HG03025 (cell line): Measurements from ENCODE around the gene APOC3.

Source experiments
- ATAC-seq: cut with Tn5 transposase; IDR thresholded peaks from one replicate; pipeline ENCODE4 v1.9.1; 2021; ENCODE audit warnings: mild to moderate bottlenecking, moderate library complexity; ENCODE audit not compliant: unreplicated experiment, low FRiP score

Gene APOC3

DNA sequence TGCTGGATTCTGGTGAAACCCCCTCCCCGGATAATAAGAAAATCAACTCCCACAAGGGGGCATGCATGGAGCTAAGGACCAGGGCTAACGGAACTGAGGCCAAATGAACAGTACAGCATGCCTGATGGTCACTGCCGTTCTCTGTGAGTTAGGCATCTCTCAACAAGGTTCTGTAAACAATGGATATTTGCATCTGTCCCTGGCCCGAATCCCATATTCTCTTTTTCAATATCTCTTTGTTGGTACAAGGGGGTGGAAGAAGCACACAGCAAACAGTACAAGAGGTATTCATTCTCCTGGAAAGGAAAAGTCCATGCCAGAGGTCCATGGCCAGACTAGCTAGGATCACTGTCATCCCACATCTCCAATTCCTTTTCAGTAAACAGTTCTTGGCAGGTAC lies 39.9 kb downstream of the APOC3 start:
- ATAC-seq, result no peak

DNA sequence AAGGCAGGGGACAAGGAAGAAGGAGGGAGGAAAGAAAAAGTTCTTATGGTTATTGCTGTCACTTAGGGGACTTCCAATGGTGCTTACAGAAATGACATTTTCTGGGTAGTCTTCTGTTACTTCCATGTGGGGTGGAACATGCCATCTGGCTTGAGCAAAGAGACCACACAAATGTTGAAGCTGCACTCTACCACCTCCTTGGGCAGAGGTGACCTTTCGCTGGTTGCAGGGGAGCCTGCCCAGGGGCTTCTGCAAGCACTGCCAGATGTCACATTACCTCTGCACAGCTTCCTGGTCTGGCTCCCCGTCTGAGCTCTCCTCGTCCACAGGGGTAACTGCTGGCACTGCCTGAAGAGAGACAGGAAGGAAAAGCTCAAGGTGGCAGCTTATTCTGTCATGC lies 40.3 kb downstream of the APOC3 start:
- no peak for ATAC-seq

DNA sequence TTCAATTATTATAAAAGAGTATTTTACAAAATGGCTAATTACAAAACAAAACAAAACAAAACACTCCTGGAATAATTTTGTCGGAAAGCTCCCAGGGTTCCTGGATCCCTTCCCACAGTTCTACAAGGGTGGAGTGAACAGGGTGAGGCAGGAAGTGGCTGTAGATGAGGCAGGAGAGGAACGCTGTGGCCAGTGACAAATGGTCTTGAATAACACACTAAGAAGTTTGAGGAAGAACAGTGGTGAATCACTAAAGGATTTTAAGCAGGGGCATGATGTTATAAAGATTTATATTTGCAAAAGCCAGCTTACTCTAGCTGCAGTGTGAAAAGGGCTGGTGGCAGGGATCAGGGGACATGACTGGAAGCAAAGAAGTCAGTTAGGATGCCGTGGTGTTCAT lies 41.5 kb downstream of the APOC3 start:
- no peak for ATAC-seq

DNA sequence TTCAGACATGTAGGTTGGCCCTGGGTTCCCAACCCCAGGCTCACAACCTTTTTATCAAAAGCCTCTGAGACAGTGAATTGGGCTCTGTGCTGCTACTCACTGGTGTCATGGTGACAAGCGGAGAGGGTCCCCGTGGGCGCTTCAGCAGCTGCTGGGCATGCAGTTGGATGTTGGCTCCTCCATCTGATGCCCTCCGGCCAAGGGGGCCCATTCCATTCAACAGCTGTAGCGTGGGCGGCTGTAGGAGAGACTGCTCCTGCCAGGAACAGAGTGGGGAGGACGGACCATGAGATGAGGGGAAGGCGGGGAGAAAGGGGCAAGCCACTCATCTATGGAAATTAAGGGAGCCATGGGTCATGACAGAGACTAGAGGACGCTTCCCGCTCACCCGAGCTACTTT lies 43.7 kb downstream of the APOC3 start:
- ATAC-seq, result no peak

DNA sequence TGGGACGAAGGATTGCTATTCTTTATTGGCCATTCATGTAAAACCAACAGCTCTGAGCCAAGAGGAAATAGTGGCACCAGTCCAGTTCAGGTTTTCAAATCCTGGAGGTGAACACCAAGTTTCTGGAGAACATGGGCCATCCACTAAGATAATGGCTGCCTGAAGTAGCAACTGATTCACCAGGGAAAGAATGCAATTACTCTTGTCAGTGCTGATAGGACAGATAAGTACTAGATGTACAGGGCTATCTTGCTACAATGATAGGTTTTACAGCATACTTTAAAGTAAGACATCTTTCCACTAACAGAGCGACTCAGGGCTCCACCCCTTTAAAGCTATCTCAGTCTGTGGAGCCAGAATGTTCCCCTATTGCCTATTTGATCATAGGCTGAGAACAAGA lies 44.5 kb downstream of the APOC3 start:
- ATAC-seq, result no peak

DNA sequence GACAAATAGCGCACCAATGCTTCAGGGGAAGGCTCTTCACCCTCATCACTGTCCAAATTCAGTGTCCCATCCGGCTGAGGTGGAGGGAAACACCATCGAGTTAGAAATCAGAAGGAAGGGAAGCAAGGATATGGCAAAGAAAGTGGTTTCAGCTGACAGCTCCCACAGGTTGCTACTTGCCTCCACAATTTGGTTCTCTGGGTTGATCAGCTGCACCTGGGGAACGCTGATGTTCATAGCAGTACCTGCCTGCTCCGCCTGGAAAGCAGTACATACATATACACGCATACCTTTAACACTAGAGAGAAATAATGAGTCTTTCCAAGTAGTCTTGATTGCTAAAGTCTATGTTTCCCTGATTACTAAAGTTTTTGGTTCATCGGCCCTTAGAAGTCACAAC lies 45.5 kb downstream of the APOC3 start:
- ATAC-seq, result no peak

DNA sequence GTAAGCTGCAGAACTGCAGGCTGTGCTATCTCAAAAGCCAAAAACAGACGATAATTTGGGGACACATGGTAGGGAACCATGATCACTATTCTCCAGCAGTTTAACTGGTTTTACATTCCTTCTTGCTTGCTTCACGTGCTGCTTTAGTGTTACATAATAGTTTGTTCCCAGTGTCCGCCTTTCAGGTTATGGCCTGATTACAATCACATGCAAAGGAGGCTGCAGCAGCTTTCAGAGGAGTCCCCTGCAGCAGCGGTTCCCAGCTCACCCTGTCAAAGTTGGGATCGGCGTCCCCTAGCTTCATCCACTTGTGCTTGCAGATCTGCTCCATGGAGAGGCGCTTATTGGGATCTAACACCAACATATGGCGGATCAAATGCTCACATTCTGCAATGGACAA lies 46.9 kb downstream of the APOC3 start:
- ATAC-seq, result no peak

DNA sequence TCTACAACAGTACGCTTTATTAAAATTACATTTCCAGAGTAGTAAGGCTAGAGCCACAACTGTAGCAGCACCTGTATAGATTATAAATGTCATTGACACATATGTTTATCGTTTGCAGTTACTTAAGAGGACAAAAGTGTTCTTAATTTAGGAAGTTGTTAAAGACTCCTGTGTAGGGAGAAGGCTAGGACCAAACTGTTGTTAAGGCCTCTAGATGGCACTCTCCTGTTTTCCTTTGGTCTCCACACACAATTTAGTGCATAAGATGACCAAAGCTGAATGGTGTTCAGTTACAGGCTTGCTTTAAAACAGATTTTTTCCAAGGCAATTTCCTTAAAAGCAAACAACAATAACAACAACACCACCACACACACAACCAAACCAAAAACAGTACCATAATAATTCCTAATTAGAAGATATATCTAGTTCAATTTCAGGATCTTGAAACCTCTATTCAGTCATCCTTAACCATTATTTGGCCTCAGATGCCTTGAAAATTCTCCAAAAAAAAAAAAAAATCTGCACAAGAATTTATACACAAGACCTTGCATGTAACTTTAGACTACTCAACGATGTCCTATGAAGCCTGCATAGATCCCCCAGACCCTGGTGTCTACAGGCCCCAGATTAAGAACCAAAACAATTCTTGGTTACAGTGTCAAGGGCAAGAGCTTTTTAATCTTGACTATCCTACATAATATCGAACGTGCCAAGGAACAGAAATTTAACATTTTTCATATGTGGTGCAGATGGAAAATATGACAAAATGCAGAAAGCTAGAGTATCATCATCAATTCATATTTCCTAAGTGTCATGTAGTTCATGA lies 50.3 kb downstream of the APOC3 start:
- no peak for ATAC-seq

DNA sequence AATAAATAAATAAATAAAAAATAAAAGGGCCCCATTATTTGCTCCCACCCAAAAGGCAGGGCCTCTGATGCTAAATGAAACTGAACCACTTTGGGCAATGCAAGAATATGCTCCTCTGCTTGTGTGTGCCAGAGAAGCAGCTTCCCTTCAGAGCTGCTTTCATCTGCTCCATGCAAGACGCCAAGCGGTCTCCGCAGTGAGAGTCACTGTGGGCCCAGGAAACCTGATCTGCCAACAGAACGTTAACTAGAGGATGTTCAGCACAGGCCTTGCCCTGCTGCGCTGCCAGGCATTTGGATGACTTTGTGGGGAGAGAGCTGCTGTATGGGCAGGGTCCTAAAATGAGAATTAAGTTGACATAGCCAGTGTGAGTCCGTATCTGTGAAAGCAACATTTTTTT lies 51.4 kb downstream of the APOC3 start:
- ATAC-seq, result no peak

DNA sequence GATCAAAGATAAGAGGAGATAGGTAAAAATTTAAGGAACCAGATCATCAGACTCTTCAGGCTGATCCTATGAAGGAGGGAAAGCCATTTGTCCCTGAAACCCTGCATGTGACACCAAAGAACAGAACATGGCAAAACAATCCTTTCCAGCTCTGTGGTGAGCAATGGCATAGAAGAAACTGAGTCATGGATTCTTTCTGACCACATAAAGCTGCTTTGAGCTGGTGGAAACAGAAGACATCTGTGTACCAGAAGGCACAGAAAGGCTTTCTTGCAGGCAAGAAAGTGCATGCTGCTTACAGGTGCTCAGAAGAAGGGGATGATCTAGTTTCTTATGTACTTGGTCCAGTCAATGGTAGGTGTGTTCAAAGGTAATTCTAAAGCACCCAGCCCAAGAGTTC lies 52.7 kb downstream of the APOC3 start:
- no peak for ATAC-seq
